GM18508 (cell line): ENCODE data around the gene DOCK8.
"Not testable (repeated sequence)": the region's sequence is repeated elsewhere in the genome, so short reads cannot be mapped to it uniquely, and the experiment has no call there.

ENCODE experiments used
- ATAC-seq: cut with Tn5 transposase; IDR thresholded peaks from one replicate; pipeline ENCODE4 v1.9.1; 2021; ENCODE audit warnings: moderate number of reproducible peaks; ENCODE audit not compliant: insufficient read depth, unreplicated experiment

The DOCK8 gene

DNA sequence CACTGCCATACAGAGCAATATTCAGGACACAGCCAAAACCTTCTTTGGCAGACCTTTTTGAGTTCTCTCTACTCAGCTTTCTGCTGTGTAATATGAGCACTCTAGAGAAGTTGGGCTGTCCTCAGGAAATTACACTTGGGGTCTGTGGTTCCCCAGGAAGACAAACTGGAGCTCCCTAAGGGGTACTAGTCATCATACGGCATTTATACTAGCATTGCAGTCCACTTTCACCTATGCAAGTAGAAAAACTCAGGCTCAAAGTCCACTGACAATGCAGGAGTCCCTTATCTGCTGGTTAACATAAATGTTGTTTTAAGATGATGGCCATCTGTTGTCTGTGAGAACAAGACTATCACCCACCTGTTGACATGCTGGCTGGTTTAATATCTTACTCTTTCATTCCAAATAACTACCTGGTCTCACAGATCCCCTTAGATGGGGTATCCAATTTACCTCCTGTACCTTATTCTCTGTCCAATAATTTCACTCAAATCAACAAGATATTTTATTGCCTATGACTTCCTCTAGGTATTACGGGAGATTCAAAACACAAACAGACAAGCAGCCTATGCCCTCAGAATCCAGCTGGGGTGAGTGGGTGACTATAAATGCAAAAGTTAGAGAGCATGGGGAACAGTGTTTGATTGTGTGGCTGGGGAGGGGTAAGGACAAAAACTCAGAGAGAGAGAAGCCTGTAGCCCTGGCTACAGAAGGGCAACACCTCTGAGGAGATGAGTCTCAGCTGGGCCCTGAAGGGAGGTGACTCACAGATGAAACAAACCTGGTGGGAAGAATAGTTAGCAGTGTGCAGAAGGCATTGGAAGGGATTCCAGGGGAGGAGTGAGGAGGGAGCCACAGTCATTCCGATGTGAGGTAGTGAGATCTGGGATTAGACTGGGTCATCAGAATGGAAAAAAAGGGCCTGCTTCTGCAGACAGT, 10.2 kb downstream of the DOCK8 start:
- no peak for ATAC-seq

DNA sequence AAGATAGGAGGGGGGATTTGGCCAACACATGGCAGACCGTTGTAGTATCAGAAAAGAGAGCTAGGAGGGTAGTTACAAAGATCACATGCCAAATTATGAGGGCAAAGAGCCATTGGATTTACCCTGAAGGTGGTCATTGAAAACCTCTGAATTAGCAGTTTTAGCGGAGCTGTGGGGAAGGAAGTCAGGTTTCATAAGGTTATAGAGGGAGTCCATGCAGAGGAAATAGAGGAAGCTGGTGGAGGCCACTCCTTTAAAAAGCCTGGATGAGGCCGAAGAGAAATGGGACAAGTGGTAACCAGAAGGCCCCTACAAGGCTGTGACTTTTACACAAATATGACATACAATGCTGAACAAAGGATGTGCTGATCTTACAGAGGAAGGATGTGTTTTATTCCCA, 13.2 kb downstream of the DOCK8 start:
- ATAC-seq = no peak

DNA sequence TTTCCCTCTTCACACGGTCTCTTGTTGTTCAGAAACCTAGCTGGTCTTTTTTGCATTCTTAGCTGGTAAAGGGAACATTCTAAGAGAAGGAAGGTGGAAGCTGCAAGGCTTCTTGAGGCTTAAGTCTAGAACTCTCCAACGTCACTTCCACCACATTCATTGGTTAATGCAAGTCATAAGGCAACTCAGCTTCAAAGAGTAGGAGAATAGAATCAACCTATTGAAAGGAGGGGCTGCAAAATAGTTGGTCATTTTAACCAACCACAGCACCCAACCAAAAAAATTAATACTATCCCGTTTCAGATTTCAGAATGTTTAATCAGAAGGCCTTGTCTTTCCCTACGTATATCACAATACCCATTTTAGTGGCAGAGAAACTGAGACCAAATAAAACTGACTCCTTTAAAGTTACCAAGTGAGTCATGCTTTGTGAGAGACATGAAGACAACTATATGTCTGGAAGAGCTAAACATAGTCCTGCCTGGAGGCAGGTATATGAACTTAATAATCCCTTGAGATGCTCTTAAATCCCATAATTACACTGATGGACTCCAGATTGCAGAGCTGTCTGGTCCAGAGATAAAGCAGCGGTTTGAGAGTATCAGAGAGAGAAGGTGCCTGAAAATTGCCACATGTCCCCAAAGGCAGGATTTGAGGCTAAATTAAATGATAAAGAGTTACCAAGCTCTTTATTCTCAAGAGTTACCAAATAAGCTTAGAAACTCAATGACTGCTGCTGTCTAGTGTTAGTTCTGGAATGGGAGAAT, 14.4 kb downstream of the DOCK8 start:
- ATAC-seq = no peak

DNA sequence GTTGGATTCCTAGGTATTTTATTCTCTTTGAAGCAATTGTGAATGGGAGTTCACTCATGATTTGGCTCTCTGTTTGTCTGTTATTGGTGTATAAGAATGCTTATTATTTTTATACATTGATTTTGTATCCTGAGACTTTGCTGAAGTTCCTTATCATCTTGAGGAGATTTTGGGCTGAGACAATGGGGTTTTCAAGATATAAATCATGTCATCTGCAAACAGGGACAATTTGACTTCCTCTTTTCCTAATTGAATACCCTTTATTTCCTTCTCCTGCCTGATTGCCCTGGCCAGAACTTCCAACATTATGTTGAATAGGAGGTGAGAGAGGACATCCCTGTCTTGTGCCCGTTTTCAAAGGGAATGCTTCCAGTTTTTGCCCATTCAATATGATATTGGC, 17.0 kb downstream of the DOCK8 start:
- not testable (repeated sequence) for ATAC-seq

DNA sequence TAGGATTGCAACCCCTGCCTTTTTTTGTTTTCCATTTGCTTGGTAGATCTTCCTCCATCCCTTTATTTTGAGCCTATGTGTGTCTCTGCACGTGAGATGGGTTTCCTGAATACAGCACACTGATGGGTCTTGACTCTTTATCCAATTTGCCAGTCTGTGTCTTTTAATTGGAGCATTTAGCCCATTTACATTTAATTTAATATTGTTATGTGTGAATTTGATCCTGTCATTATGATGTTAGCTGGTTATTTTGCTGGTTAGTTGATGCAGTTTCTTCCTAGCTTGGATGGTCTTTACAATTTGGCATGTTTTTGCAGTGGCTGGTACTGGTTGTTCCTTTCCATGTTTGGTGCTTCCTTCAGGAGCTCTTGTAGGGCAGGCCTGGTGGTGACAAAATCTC, 19.0 kb downstream of the DOCK8 start:
- not testable (repeated sequence) for ATAC-seq

DNA sequence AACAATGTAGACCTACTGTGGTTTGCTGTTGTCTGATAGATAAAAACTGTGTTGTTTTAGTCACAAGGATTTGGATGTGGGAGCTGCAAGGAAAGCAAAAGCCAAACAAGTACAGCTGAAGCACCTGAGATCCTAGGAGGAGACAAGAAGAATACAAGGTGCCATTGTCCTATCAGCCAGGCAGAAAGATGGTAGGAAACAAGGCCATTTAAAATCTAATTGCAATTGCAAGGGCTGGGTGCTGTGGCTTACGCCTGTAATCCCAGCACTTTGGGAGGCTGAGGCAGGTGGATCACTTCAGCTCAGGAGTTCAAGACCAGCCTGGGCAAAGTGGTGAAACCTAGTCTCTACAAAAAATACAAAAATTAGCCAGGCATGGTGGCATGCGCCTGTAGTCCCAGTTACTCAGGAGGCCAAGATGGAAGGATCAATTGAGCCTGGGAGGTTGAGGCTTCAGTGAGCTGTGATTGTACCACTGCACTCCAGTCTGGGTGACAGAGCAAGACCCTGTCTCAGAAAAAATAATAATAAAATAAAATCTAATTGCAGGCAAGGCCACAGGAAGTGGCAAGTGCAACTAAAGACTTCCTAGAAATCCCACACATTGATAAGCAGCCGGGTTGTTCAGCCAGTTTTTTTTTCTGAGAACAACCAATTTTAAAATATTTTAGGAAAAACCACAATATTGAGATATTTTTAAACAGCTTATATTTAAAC, 22.6 kb downstream of the DOCK8 start:
- no peak for ATAC-seq

DNA sequence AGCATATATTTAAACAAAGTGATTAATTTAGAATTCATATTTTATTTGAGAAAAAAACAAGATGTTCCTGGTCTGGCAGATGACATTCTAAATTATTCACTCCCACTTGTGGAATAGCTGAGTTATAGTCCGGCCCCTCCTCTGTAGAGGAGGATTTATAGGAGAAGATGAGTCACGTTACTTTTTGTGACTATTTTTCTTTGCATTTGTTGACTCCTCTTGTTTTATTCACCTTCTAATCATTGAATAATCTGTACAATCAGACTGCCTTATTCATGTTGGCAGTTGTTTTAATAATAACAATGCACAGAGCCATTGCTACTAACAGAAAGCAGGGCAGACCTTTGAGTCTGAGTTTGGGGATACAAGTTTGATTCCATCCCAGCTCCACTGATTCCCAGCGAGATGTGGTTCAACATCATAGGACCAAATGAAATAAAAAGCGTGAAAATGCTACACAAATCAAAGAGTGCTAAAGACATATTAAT, 23.2 kb downstream of the DOCK8 start:
- no peak for ATAC-seq

DNA sequence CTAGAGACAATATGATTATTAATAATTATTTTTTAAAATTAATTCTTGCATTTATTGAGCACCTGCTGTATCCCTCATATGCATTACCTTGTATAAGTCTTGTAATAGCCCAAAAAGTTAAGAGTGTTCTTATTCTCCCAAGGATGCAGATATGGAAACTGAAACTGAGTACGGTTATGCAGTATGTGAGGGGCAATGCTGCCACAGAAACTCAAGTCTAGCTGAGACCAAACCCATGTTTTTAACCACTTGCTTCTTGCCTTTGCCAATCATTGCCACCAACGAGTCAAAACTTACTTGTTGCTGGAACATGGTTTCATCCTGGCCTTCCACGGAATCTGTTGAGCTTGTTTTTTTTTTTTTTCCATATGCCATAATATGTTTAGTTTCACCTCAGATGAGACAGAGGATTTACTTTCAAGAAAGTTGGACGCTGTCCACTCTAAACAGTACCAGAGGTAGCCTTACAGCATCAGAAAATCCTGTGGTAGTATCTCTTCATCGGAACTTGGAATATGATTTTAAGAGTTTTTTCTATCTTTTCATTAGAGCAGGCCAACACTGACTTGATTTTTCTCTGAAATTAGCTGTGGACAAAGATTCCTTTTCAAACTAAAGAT, 27.9 kb downstream of the DOCK8 start:
- ATAC-seq = no peak

DNA sequence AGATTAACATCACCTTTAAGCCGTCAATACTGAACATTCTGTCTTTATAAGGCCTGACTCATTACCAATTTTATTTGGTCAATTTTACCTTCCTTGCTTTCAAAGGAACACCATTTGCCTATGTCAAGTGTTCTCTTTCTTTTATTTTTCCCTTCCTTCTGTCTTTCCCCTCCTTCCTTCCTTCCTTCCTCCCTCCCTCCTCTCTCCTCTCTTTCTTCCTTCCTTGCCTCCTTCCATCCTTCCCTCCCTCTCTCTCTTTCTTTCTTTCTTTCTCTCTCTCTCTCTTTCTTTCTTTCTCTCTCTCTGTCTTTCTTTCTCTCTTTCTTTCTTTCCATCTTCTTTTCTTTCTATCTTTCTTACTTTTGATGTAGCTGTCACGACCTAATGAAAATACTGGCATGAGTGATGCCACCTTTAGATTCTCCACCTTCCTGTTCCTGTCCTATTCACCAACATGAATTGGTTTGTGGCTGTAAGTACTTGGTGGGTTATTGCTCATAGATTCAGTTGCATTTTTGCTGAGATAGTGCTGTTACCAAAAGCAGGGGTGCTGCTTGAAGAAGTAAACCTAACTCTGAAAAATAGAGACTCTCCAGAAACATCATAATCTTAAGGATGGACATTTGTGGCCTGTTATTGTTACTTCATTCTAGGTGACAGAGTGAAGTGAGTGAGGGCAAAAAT, 33.8 kb downstream of the DOCK8 start:
- no peak for ATAC-seq

DNA sequence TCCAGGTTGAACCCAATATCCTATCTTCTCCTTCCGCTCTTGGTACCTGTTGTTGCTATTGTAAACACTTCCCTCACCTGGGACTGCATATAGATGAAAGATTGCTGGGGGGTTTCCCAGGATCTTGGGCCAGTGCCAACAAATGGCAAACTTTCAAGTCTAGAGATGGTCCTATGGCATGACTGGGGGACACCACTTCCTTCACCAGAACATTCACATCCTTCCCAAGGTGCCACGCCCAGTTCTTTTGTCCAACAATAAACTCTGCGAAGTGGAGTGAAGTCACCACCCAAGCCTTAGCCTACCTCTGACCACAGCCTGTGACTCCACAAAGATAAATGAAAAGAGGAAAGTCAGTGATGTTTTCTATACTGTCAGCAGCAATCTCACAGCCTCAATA, 34.4 kb downstream of the DOCK8 start:
- no peak for ATAC-seq

DNA sequence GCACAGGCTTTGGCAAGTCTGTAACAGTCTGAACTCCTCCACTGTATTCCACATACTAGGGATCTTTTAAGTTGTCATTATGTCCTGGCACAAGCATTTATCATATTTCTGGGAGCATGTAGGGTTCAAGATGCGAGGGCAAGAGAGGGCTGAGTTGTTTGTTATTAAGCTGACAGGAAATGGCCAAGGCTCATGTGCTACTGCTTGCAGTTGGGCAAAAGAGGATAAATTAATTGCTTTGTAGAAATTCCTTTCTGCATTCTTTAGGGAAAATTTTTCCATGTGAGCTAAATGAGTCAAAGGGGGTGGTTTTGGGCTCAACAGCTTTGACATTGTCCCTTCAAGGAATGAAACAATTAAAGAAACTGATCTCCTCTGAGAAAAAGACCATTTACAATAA, 35.4 kb downstream of the DOCK8 start:
- no peak for ATAC-seq

DNA sequence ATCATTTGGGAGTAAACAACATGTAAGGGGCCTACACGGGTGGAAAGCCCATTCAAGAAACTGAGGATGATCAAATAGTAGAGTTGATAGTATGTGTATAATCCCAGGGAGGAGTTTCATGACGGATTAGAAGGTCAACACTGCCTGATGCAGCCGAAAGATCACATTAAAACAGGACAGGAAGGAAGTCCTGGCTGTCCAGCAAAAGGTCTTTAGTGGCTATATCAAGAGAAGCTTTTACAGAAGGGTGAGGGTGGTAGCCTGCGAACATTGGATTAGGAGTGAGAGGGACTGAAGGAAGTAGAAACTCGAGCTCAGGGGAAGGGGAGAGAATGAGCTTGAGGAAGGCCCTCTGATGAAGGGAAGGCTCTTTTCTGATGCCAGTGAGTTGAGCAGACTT, 36.0 kb downstream of the DOCK8 start:
- ATAC-seq = no peak

DNA sequence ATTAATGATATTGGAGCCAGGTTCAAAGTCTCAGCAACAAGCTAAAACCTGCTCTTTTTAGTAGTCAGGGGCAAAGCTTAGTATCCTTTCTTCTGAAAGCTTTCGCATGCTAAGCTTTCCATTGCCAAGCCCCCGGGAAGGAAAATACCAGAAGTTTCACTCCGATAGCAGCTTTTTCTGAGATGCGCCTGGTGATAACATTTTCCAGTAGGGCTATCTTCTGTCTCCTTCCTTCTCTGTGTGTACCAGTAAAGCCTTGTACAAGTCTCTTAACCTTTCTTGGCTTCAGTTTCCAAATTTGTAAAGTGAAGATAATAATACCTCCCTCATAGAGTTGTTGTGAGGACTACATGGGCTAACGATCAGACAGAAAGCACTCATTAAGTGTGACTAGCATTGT, 36.7 kb downstream of the DOCK8 start:
- ATAC-seq = no peak

DNA sequence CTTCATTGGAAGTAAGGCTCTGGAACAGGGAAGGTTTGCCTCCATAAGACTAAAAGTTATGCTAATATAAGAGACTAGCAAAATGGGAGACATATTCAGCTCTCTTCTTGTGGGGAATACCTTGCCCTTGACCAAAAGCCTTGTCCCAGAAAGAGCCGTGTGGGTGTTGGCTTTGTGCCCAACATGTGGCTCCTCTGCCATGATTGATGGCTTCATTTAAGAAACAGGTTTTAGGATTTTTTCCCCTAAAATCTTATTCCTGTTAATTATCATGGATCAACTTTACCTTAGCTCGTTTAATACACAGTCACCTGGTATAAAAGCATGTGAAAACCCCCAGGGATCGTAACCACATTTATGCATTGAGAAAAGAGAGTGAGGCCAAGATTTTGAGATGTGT, 38.9 kb downstream of the DOCK8 start:
- no peak for ATAC-seq

DNA sequence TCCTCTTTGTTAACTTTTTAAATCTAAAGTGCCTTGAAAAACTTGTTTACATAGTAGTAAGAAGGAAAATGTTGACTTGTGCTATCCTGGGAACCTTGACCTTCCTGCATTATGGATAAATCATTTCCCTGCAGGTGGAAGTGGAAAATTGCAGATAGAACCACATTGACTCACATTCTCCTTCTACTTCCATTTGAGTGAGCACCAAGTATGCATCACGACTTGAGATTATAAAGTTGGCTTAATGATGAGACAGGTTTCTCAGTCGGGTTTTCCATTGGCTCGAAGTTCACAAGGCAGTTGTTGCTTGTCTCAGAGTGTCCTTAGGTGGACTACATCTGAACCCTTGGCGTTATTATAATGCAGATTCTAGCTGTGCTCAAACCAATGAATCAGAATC, 39.9 kb downstream of the DOCK8 start:
- ATAC-seq = no peak

DNA sequence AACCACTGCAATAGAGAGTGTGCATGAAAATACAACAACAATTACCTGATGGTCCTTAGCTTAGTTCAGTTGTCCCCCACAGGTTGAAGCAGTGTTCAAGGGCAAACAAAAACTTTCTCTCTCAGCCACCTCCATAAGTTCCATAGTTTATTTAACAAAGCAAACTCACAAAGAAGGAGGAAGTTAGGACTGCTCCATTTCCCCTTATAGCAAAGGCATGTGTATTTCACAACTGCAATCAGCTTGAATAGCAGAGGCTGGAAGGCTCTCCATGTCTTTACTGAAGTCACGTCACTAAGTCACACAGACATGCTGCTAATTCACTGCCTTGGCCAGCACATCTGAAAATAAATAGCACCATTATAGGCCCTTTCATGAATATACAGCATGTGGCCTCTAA, 43.3 kb downstream of the DOCK8 start:
- ATAC-seq = no peak

DNA sequence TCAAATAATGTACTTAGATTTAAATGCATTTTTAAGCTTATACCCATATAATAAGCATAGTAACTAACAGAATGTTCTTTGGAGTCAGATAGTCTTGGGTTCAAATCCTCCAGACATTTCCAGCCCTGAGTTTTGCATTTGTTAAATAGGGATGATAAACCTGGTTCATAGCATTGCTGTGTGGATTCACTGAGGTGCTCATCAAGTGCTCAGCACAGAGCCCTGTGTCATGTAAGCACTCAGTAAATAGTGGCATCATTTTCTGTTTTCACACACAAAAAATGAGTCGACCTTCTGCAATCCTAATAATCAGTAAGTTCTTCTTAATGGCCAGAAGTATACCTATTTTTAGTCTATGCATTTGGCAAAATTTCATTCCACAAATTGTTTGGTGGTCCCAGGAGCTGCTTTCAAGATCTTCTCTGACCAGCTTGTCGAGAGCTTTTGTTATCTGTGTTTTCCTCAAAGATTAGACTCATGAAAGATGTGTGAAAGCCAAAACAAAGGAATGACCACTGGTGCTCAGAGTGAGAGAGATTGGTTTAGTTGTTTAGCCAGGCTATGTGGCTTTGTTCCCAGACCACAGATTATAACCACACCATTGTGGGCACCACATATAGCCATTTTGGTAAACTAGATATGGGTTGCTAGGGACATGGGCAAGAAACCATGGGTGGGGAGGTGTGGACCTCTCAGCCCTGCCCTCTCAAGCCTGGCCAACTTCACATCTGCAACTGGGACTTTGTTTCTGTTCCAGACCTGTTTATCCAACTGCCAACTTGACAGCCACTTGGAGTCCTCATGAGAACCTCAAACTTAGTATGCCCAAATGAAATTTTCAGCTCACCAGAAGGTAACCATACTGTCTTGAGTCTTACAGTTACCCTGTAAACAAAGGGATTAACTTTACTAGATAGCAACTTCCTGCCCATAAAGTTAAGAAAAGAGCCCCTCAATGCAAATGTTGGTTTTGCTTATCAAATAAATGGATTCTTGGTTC, 45.0 kb downstream of the DOCK8 start:
- no peak for ATAC-seq

DNA sequence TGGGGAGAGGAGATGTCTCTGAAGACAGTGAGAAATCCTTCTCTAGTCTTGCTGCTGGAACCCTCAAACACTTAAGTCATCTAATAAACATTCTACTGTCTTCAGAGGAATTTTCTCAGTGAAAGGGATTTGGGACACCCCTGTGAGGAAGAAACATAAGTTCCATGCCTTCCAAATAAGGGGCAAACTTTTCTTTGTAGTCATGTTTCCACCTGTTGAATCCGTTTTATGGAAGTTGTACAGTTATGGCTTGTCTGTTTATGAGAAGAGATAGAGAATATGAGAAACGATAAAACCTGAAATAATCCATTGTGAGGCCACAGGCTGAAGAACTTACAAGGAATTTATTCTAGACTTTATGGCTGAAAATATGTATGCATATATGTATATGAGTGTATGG, 49.6 kb downstream of the DOCK8 start:
- no peak for ATAC-seq
